HCT116 (cell line): ENCODE measurements around the gene ARFGAP3.

Experiments used
- CEBPB ChIP-seq: IDR thresholded peaks from 2 replicates; pipeline ENCODE4 v1.6.1; 2012; ENCODE audit warnings: low read depth
- CTCF ChIP-seq, 3 experiments: fragments of 200-600 bp in 1 of 3; sonication (generic) in 1 of 3; IDR thresholded peaks in 2 of 3; conservative IDR thresholded peaks in 1 of 3; 2 replicates each; pipeline ENCODE4 v1.5.1; 2012 to 2017; ENCODE audit warnings: low read depth in 2 of 3, low read length in 2 of 3, antibody characterized with exemption in 1 of 3, borderline replicate concordance in 1 of 3, control low read depth in 1 of 3, mild to moderate bottlenecking in 1 of 3, mixed read lengths in 1 of 3, mixed run types in 1 of 3, moderate library complexity in 1 of 3; ENCODE audit not compliant: insufficient read depth in 1 of 3
- EZH2 ChIP-seq: fragments of 200-600 bp; sonication (generic); IDR thresholded peaks from 2 replicates; pipeline ENCODE4 v1.6.1; 2017; ENCODE audit warnings: antibody characterized with exemption, mixed run types
- EZH2phosphoT487 ChIP-seq: fragments of 200-600 bp; IDR thresholded peaks from 2 replicates; pipeline ENCODE4 v1.6.1; 2018; ENCODE audit warnings: antibody characterized with exemption, borderline replicate concordance
- MAX ChIP-seq: IDR thresholded peaks from 2 replicates; pipeline ENCODE4 v1.6.1; 2012
- POLR2A ChIP-seq: IDR thresholded peaks from 2 replicates; pipeline ENCODE4 v1.7.0; 2011; ENCODE audit warnings: borderline replicate concordance; ENCODE audit not compliant: insufficient read depth, insufficient read length; ENCODE audit errors: extremely low read depth
- POLR2AphosphoS5 ChIP-seq: IDR thresholded peaks from 2 replicates; pipeline ENCODE4 v1.6.1; 2011; ENCODE audit warnings: mild to moderate bottlenecking, low read depth, low read length, moderate library complexity
- RAD21 ChIP-seq: IDR thresholded peaks from 2 replicates; pipeline ENCODE4 v1.6.1; 2012; ENCODE audit warnings: low read depth, mild to moderate bottlenecking
- SP1 ChIP-seq: IDR thresholded peaks from 2 replicates; pipeline ENCODE4 v1.6.1; 2012; ENCODE audit warnings: low read depth
- TCF7L2 ChIP-seq: IDR thresholded peaks from 2 replicates; pipeline ENCODE4 v1.7.0; 2011; ENCODE audit warnings: borderline replicate concordance, inconsistent platforms; ENCODE audit not compliant: insufficient read depth, insufficient read length; ENCODE audit errors: extremely low read depth
- YY1 ChIP-seq: IDR thresholded peaks from 2 replicates; pipeline ENCODE4 v1.6.1; 2011; ENCODE audit warnings: low read length, low read depth, moderate library complexity, mild to moderate bottlenecking; ENCODE audit not compliant: insufficient replicate concordance; ENCODE audit errors: extremely low read depth
- ZNF274 ChIP-seq: fragments of 200-500 bp; sonication (Bioruptor generic); IDR thresholded peaks from 2 replicates; pipeline ENCODE4 v1.6.1; 2014; ENCODE audit warnings: mild to moderate bottlenecking, low read depth, low read length, inconsistent platforms

- TF ChIP-seq YY1 (no peak), EZH2 (no peak), POLR2A (no peak), CEBPB (no peak), CTCF (IDR thresholded peaks at IDR 0.05 in 2 of 3, conservative IDR thresholded peaks at IDR 0.05 in 1 of 3; ENCODE audit: borderline replicate concordance in 1 of 3, insufficient read depth in 1 of 3, low read depth in 2 of 3, low read length in 2 of 3) (0 out of 6 replicates have a peak, but pooled peaks of 1 of the 3 experiments have one; percentile 10), POLR2AphosphoS5 (no peak), EZH2phosphoT487 (no peak), MAX (no peak), ZNF274 (no peak), TCF7L2 (no peak), RAD21 (peak; percentile 5; the same call in 1 of the 2 replicates), SP1 (no peak)
These were observed 36.9 kb downstream of the ARFGAP3 start for GRCh38 chr22:42820045-42820763.
